SK-N-SH treated with all-trans-retinoic acid at 6 μM for 48 hours (cell line): ENCODE measurements around the gene VRTN.

ENCODE experiments used
- ATAC-seq: fragments of 200-7000 bp; cut with Tn5 transposase; 3 replicates; pipeline ENCODE4 v1.9.1; 2020; ENCODE audit warnings: mild to moderate bottlenecking, moderate library complexity
- ARNTL ChIP-seq: fragments of 450-650 bp; formaldehyde crosslinking; IDR thresholded peaks from 2 replicates; pipeline ENCODE4 v1.5.0; 2020; ENCODE audit warnings: low read depth, mild to moderate bottlenecking, moderate library complexity, borderline replicate concordance
- BACH2 ChIP-seq: fragments of 250-450 bp; sonication (Bioruptor Pico); IDR thresholded peaks from 2 replicates; pipeline ENCODE4 v1.9.0; 2021; ENCODE audit warnings: mild to moderate bottlenecking, borderline replicate concordance
- CSDC2 ChIP-seq: fragments of 250-450 bp; sonication (Bioruptor Pico); IDR thresholded peaks from 2 replicates; pipeline ENCODE4 v1.5.0; 2020; ENCODE audit warnings: mild to moderate bottlenecking, moderate library complexity
- GLIS3 ChIP-seq: fragments of 250-450 bp; sonication (Bioruptor Pico); IDR thresholded peaks from 2 replicates; pipeline ENCODE4 v1.5.0; 2020; ENCODE audit warnings: mild to moderate bottlenecking, moderate library complexity
- ISL1 ChIP-seq: fragments of 250-450 bp; sonication (Bioruptor Pico); IDR thresholded peaks from 2 replicates; pipeline ENCODE4 v2.1.2; 2022; ENCODE audit warnings: mild to moderate bottlenecking, moderate library complexity
- OSR1 ChIP-seq: fragments of 250-450 bp; sonication (Bioruptor Pico); IDR thresholded peaks from 2 replicates; pipeline ENCODE4 v1.8.0; 2022; ENCODE audit warnings: moderate library complexity, mild to moderate bottlenecking, inconsistent platforms
- PPARA ChIP-seq: fragments of 250-450 bp; sonication (Bioruptor Pico); IDR thresholded peaks from 2 replicates; pipeline ENCODE4 v1.5.0; 2020; ENCODE audit warnings: mild to moderate bottlenecking, borderline replicate concordance
- RARB ChIP-seq: fragments of 250-450 bp; sonication (Bioruptor Pico); IDR thresholded peaks from 2 replicates; pipeline ENCODE4 v1.8.0; 2021; ENCODE audit warnings: mild to moderate bottlenecking, moderate library complexity
- SNAI2 ChIP-seq: fragments of 250-450 bp; sonication (Bioruptor Pico); IDR thresholded peaks from 2 replicates; pipeline ENCODE4 v1.5.0; 2020; ENCODE audit warnings: mild to moderate bottlenecking, moderate library complexity
- TCF4 ChIP-seq: fragments of 250-450 bp; sonication (Bioruptor Pico); IDR thresholded peaks from 2 replicates; pipeline ENCODE4 v1.8.0; 2021; ENCODE audit warnings: mild to moderate bottlenecking, moderate library complexity, borderline replicate concordance
- TOX ChIP-seq: fragments of 250-450 bp; sonication (Bioruptor Pico); IDR thresholded peaks from 2 replicates; pipeline ENCODE4 v1.8.0; 2021; ENCODE audit warnings: mild to moderate bottlenecking, moderate library complexity, borderline replicate concordance
- ZC3H10 ChIP-seq: fragments of 250-450 bp; sonication (Bioruptor Pico); IDR thresholded peaks from 2 replicates; pipeline ENCODE4 v1.5.1; 2021; ENCODE audit warnings: mild to moderate bottlenecking, moderate library complexity
- ZFP30 ChIP-seq: fragments of 450-650 bp; formaldehyde crosslinking; IDR thresholded peaks from 2 replicates; pipeline ENCODE4 v1.5.0; 2022; ENCODE audit warnings: mild to moderate bottlenecking, moderate library complexity
- ZNF565 ChIP-seq: fragments of 450-650 bp; formaldehyde crosslinking; conservative IDR thresholded peaks from 2 replicates; pipeline ENCODE4 v1.5.0; 2020; ENCODE audit warnings: low read depth, mild to moderate bottlenecking, moderate library complexity
- ZNF70 ChIP-seq: fragments of 450-650 bp; formaldehyde crosslinking; IDR thresholded peaks from 2 replicates; pipeline ENCODE4 v1.5.0; 2020; ENCODE audit warnings: mild to moderate bottlenecking, moderate library complexity
- ZNF8 ChIP-seq: fragments of 450-650 bp; formaldehyde crosslinking; IDR thresholded peaks from 2 replicates; pipeline ENCODE4 v1.5.0; 2020; ENCODE audit warnings: mild to moderate bottlenecking, moderate library complexity
- TF ChIP-seq, protein P1 (sequence below): fragments of 250-450 bp; sonication (Bioruptor Pico); IDR thresholded peaks from 2 replicates; pipeline ENCODE4 v1.5.1; 2020; ENCODE audit warnings: low read depth, mild to moderate bottlenecking, moderate library complexity
- TF ChIP-seq, protein P2 (sequence below): fragments of 250-450 bp; sonication (Bioruptor Pico); IDR thresholded peaks from 2 replicates; pipeline ENCODE4 v1.5.0; 2020; ENCODE audit warnings: mild to moderate bottlenecking, moderate library complexity
- TF ChIP-seq, protein P3 (sequence below): fragments of 250-450 bp; sonication (Bioruptor Pico); IDR thresholded peaks from 2 replicates; pipeline ENCODE4 v1.5.1; 2021; ENCODE audit warnings: mild to moderate bottlenecking, moderate library complexity
- TF ChIP-seq, protein P4 (sequence below): fragments of 250-450 bp; sonication (Bioruptor Pico); IDR thresholded peaks from 2 replicates; pipeline ENCODE4 v1.8.0; 2020; ENCODE audit warnings: mild to moderate bottlenecking, moderate library complexity, borderline replicate concordance

VRTN gene

DNA sequence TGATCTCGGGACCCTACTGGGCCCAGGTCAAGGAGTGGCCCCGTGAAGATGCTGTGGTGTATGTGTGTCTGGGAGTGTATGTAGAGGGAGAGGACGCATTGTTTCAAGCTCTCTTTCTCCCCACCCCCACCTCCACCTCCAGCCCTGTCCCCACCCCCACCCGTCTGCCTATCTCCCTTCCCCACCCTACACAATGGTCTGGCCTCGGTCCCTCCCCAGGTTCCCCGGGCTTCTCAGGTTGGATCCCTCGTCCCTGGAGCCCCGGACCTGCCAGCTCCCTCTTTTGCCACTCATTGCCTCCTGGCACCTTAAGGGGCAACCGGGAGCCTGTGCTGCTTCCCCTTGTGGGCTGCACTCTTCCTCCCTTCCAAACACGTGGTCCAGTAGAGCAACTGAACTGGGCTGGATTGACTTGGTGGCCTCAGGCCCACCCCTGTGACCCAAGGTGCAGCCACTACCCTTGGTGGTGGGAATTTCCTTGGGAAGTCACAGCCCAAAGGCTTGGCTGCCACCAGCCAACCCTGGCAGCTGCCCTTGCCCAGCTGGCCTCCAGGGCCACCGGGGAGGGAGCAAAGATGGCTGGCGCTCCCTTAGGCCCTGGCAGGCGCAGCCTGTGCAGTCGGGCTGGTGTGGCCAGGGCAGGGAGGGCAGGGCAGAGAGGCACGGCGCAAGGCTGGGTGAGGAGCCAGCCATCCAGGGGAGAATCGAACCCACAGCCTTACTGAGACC is 628 bp downstream of the VRTN start:
- ATAC-seq = no peak
- no peak for TF ChIP-seq ZNF70 (CRISPR knock-in tag)
- no peak for TF ChIP-seq RARB (CRISPR knock-in tag)
- TF ChIP-seq OSR1 (CRISPR knock-in tag) = no peak
- TF ChIP-seq ZNF8 = no peak
- no peak for TF ChIP-seq ZNF565 (CRISPR knock-in tag)
- no peak for TF ChIP-seq ARNTL (CRISPR knock-in tag)
- TF ChIP-seq, protein P1, sequence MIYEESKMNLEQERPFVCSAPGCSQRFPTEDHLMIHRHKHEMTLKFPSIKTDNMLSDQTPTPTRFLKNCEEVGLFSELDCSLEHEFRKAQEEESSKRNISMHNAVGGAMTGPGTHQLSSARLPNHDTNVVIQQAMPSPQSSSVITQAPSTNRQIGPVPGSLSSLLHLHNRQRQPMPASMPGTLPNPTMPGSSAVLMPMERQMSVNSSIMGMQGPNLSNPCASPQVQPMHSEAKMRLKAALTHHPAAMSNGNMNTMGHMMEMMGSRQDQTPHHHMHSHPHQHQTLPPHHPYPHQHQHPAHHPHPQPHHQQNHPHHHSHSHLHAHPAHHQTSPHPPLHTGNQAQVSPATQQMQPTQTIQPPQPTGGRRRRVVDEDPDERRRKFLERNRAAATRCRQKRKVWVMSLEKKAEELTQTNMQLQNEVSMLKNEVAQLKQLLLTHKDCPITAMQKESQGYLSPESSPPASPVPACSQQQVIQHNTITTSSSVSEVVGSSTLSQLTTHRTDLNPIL (CRISPR knock-in tag) = no peak
- TF ChIP-seq ZFP30 (CRISPR knock-in tag) = no peak
- TF ChIP-seq BACH2 (CRISPR knock-in tag) = no peak
- TF ChIP-seq TOX (CRISPR knock-in tag) = no peak
- TF ChIP-seq SNAI2 (CRISPR knock-in tag) = no peak
- no peak for TF ChIP-seq CSDC2 (CRISPR knock-in tag)
- TF ChIP-seq, protein P2, sequence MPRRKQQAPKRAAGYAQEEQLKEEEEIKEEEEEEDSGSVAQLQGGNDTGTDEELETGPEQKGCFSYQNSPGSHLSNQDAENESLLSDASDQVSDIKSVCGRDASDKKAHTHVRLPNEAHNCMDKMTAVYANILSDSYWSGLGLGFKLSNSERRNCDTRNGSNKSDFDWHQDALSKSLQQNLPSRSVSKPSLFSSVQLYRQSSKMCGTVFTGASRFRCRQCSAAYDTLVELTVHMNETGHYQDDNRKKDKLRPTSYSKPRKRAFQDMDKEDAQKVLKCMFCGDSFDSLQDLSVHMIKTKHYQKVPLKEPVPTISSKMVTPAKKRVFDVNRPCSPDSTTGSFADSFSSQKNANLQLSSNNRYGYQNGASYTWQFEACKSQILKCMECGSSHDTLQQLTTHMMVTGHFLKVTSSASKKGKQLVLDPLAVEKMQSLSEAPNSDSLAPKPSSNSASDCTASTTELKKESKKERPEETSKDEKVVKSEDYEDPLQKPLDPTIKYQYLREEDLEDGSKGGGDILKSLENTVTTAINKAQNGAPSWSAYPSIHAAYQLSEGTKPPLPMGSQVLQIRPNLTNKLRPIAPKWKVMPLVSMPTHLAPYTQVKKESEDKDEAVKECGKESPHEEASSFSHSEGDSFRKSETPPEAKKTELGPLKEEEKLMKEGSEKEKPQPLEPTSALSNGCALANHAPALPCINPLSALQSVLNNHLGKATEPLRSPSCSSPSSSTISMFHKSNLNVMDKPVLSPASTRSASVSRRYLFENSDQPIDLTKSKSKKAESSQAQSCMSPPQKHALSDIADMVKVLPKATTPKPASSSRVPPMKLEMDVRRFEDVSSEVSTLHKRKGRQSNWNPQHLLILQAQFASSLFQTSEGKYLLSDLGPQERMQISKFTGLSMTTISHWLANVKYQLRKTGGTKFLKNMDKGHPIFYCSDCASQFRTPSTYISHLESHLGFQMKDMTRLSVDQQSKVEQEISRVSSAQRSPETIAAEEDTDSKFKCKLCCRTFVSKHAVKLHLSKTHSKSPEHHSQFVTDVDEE (CRISPR knock-in tag) = no peak
- TF ChIP-seq, protein P3, sequence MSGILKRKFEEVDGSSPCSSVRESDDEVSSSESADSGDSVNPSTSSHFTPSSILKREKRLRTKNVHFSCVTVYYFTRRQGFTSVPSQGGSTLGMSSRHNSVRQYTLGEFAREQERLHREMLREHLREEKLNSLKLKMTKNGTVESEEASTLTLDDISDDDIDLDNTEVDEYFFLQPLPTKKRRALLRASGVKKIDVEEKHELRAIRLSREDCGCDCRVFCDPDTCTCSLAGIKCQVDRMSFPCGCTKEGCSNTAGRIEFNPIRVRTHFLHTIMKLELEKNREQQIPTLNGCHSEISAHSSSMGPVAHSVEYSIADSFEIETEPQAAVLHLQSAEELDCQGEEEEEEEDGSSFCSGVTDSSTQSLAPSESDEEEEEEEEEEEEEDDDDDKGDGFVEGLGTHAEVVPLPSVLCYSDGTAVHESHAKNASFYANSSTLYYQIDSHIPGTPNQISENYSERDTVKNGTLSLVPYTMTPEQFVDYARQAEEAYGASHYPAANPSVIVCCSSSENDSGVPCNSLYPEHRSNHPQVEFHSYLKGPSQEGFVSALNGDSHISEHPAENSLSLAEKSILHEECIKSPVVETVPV = no peak

DNA sequence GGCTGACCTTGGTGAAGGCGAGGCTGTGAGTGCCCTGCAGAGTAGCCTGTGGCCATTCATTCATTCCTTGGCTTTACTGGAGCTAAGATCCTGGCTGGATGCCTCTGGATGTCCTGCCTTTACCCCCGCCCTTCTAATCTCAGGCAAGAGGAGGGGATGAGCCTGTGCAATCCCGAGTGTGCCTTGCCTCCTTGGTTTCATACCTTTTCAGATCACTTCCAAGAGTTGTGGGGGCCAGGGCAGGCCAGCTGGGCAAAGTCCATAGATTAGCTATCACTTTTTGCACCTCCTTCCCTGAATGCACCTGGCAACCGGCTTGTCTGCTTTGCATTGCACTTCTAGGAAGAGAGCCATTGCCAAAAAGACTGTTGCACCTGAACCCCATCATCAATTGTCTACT is 1.5 kb downstream of the VRTN start:
- ATAC-seq = no peak
- TF ChIP-seq GLIS3 (CRISPR knock-in tag) (no peak), ZNF8 (no peak), TCF4 (CRISPR knock-in tag) (no peak), RARB (CRISPR knock-in tag) (no peak), ISL1 (no peak), TOX (CRISPR knock-in tag) (no peak), ZC3H10 (CRISPR knock-in tag) (no peak), CSDC2 (CRISPR knock-in tag) (no peak), BACH2 (CRISPR knock-in tag) (no peak), SNAI2 (CRISPR knock-in tag) (no peak), ZNF565 (CRISPR knock-in tag) (no peak), ZFP30 (CRISPR knock-in tag) (no peak), PPARA (CRISPR knock-in tag) (no peak)
- TF ChIP-seq, protein P4, sequence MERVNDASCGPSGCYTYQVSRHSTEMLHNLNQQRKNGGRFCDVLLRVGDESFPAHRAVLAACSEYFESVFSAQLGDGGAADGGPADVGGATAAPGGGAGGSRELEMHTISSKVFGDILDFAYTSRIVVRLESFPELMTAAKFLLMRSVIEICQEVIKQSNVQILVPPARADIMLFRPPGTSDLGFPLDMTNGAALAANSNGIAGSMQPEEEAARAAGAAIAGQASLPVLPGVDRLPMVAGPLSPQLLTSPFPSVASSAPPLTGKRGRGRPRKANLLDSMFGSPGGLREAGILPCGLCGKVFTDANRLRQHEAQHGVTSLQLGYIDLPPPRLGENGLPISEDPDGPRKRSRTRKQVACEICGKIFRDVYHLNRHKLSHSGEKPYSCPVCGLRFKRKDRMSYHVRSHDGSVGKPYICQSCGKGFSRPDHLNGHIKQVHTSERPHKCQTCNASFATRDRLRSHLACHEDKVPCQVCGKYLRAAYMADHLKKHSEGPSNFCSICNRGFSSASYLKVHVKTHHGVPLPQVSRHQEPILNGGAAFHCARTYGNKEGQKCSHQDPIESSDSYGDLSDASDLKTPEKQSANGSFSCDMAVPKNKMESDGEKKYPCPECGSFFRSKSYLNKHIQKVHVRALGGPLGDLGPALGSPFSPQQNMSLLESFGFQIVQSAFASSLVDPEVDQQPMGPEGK (CRISPR knock-in tag) = no peak
- TF ChIP-seq, protein P3 = no peak
- TF ChIP-seq, protein P1 (CRISPR knock-in tag) = no peak
- TF ChIP-seq, protein P2 (CRISPR knock-in tag) = no peak
